NCI-H345 treated with DMSO at 0.1 percent for 48 hours (cell line): ENCODE data around the gene PACS2.

Experiments
- DNase-seq: peaks from one replicate; lab custom pipeline; 2025; ENCODE audit not compliant: unreplicated experiment; lab: John Stamatoyannopoulos, UW

Gene PACS2

DNA sequence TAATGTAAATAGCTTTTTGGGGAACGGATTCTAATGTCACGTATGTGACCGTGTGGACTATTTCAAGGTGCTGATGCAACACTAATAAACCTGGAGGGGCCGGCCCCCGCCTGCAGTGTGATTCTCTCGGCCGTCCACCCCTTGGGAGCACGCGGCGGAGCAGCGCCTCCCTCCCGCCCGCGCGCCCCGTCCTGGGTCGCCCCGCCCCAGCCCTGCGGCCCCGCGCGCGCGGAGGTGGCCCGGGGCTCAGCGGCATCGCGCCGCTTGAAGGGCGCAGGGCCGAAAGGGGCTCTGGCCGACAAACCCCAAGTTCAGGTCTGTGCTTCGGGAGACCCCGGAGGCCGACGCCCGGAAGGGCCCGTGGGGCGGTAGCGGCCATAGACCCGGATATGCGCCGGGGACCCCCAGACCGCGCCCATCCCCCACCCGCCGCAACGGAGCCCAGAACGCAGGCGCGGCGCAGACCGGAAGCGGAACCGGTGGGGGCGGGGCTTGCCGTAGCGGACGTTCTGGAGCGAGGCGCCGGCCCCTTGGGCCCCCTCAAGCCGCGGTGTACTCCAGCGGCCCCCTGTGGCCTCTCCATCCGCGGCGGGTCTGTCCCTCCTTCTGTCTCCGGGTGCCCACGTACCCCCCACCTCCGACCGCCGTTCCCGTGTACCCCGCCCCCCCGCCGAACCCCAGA, 83.6 kb downstream of the PACS2 start, which contains the start of gene TEX22:
Gene TEX22, plus strand, starts transcription at position 495 of the 682 bp plus-strand sequence. CDS start 803 bp downstream, outside the sequence.
- peak; percentile 77 for DNase-seq

DNA sequence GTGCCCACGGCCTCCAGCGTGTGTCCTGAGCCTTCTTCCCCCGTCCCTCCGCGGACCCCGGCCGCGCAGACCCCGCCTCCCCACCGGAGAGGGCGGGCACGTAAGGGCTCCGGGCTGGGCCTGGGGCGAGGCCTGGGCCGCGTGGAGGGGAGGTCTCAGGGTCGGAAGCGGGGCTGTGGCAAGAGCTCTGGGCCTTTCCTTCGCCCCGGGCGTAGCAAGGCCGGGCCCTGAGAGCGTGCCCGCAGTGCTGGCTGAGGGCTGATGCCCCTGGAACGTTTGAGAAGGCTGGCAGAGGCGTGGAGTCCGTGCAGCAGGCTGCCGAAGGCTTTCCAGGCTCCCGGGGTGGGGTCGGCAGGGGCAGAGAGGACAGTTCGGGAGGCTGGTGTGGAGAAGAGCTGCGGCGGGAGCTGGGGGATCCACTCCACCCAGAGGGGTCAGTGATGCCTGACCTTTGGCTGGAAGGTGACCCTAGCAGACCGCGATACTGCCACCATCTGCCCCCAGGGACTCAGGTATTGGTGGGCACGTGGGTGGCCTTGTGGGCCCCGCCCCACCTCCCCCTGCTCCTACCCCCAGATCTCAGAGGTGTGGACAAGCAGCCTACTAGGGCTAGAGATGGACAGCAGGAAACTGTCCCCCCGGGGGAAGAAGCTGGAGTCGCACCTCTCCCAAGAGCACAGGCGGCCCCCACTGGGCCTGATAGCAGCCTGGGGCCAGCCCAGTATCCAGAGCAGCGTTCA, 84.3 kb downstream of the PACS2 start:
- no peak for DNase-seq

GRCh38 chr14:105399466-105399775, 84.9 kb downstream of the PACS2 start:
- DNase-seq = no peak

- no peak for DNase-seq
Observed at GRCh38 chr14:105400016-105400415, 85.5 kb downstream of the PACS2 start.

GRCh38 chr14:105401699-105402098, 87.2 kb downstream of the PACS2 start:
- no peak for DNase-seq

GRCh38 chr14:105408592-105408991, 94.0 kb downstream of the PACS2 start:
- no peak for DNase-seq

DNA sequence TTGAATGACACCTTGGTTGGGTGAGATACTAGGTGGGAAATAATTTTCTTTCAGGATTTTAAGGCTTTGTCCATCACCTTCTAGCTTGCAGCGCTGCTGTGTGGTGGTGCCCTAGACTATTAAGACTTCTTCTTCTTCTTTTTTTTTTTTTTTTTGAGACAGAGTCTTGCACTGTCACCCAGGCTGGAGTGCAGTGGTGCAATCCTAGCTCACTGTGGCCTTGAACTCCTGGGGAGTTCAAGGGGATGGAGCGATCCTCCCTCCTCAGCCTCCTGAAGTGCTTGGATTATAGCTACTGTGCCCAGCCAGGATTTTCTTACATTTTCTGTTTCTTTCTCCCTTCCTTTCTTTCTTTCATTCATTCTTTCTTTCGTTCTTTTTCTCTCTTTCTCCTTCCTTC, 94.8 kb downstream of the PACS2 start:
- no peak for DNase-seq

DNA sequence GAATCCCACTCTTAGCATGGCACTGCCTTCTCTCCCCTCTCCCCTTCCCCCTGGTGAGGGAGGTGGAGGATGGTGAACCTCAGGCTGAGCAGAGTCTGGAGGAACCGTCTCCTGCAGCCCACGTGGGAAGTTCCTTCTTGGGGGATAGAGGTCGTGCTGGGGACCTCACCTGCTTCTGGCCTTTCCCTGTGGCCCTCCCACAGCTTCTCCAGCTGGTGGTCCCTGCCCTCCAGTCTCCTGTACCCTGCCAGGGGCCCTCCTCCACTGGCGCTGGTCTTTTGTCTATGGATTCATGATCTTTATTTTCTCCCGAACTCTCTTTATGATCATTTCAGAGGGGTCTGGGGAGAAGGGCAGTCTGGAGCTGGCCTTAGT, 96.1 kb downstream of the PACS2 start:
- DNase-seq = no peak

DNA sequence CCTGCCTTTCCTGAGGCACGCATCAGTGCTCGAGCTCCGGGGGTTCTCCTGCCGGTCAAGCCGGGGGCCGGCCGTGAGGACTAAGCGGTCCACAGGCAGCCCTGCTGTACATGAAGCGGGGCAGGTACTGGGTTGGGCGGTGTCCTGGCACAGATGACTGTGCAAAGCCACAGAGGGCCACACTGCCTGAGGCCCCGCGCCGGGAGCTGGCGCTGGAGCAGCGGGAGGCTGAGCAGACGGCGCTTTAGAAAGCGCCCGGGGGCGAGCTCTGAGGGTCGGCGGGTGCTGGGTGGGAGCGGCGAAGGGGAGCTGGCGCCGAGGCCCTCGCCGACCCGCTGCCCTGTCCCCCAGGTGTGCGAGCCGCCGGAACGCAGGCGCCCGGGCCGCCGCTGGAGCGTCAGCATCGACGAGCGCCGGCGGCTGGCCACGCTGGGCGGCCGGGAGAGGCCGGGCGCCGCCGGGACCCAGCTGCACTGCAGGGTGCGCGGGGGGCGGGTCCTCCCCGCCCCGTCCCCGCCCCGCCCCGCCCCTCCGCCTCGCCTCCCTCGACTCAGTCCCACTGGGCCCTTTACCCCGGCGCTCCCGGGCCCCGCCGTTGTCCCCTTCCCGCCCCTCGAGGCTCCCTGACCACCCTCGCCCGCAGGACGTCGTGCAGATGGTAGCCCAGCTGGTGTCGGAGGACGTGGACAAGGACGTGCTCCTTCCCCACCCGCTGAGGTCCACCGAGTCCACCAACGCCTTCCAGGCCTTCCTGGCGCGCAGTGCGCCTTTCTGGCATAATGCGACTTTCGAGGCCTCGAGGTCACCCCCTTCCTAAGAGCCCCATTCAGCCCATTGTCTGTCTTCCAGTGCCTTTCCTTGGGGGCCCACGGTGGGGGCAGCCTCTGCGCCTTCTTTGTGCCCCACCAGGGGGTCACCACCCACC, 96.7 kb downstream of the PACS2 start:
- no peak for DNase-seq

DNA sequence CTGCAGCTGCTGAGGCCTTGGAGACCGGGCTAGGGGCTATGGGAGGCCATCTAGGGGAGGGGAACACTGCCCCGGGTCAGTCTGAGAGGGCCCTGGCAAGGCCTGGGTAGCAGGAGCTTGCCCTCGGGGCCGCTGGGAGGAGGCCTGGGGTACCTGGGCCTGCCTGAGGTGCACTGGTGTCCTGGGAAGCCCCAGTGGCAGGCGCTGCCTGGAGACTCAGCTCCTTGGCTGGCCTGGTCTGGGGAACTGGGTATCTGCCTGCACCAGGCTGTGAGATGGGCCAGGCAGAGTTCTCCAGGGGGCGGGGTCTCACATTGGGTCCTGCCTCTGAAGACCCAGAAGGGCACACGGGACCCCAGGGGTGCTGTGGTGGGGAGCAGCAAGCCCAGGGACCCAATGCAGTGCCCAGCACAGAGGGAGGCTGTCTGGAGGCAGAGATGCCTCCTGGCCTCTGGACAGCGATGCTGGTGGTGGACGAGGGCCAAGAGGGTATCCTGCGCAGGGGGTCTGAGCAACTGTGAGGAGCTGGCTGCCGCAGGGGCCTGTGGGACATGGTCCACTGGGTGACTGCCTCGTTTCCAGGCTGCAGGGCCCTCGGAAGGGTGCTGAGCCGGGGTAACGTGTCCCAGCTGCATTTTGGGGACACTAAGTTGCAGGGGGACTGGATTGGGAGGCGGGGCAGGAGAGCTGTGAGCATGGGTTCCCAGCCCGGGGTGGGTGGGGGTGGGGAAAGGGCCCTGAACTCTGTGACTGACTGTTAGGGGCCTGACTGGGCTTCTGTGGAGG, 97.6 kb downstream of the PACS2 start:
- no peak for DNase-seq

DNA sequence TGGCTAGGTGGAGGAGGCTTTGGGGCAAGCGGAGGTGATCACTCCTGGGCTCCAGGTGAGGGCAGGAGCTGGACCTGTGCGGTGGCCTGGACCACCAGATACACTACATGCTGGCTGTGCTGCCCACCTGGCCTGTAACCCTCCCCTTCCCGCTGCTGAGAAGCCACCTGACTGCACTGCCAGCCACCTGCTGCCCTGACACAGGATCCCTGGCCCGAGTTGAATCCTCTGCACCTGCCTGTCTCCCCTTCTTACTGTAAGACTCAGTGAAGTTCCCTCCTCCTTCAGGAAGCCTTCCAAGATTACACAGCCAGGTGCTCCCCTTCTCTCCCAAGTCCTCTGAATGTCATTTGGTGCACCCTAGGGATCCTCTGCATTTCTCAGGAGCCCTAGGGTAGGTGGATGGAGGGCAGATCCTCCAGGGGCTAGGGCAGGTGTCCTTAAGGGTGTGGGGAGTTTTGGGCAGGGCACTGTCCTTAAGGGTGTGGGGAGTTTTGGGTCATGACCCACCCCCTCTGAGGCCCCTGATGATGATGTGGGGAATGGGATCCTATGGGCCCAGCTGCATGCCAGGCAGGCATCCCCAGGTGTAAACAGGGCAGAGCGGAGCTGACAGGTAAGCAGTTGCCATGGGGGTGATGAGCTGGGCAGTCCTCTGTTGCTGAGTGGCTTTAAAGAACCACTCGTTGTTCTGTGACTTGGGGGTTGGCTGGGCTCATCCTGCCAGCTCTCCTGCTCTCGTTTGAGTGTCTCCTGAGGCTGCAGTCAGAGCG, 98.4 kb downstream of the PACS2 start:
- no peak for DNase-seq

- DNase-seq = no peak
Observed at GRCh38 chr14:105413544-105413886, 99.0 kb downstream of the PACS2 start.

- peak; percentile 45 for DNase-seq
Observed at GRCh38 chr14:105414456-105415371, 100.2 kb downstream of the PACS2 start.

GRCh38 chr14:105415481-105416428, 101.2 kb downstream of the PACS2 start:
- no peak for DNase-seq

GRCh38 chr14:105416671-105417070, 102.1 kb downstream of the PACS2 start:
- no peak for DNase-seq

GRCh38 chr14:105417690-105418121, 103.2 kb downstream of the PACS2 start:
- DNase-seq = no peak

GRCh38 chr14:105418269-105419194, 104.0 kb downstream of the PACS2 start:
- DNase-seq = no peak
